Keratinocyte (primary cell): Measurements from ENCODE around the gene KRTAP10-7. TPM values are rescaled to one million over a fixed set of nuclear protein-coding genes. Genes with fewer than 3 reads are reported as not detected.

Experiments
- DNase-seq: peaks from one replicate; pipeline ENCODE4 v3.0.0-alpha.2; 2011; ENCODE audit warnings: low read depth, missing footprints, low spot score
- FAIRE-seq: peaks from 2 replicates; lab custom pipeline; 2011; peaks lifted over from hg19 to GRCh38; lab: Jason Lieb, UNC
- H2AFZ ChIP-seq: 2 replicates; pipeline ENCODE4 v1.6.0; 2012; ENCODE audit warnings: low read length, control low read depth, inconsistent platforms; ENCODE audit not compliant: control insufficient read depth
- H3K27ac ChIP-seq: 2 replicates; pipeline ENCODE4 v1.5.1; 2011; ENCODE audit warnings: low read length; ENCODE audit not compliant: control insufficient read depth, insufficient read depth
- H3K27me3 ChIP-seq: 3 replicates; pipeline ENCODE4 v1.6.0; 2011; ENCODE audit warnings: low read length; ENCODE audit not compliant: control insufficient read depth, insufficient read depth; ENCODE audit errors: extremely low read depth
- H3K36me3 ChIP-seq, 2 experiments: 2 replicates in 1 of 2; 3 replicates in 1 of 2; pipeline ENCODE4 v1.5.1; 2011; ENCODE audit warnings: low read length in 2 of 2, mild to moderate bottlenecking in 1 of 2; ENCODE audit not compliant: control insufficient read depth in 2 of 2, insufficient read depth in 2 of 2; ENCODE audit errors: extremely low read depth in 1 of 2
- H3K4me1 ChIP-seq: 3 replicates; pipeline ENCODE4 v1.5.1; 2011; ENCODE audit warnings: low read length; ENCODE audit not compliant: control insufficient read depth, insufficient read depth; ENCODE audit errors: extremely low read depth
- H3K4me2 ChIP-seq: 3 replicates; pipeline ENCODE4 v1.6.0; 2011; ENCODE audit warnings: low read depth, low read length; ENCODE audit not compliant: control insufficient read depth, insufficient read depth; ENCODE audit errors: extremely low read depth
- H3K4me3 ChIP-seq, 3 experiments: fragments of 200-600 bp in 1 of 3; sonication (generic) in 1 of 3; 2 replicates in 2 of 3; 3 replicates in 1 of 3; pipeline ENCODE4 v1.5.1; 2011 to 2016; ENCODE audit warnings: low read length in 3 of 3, mild to moderate bottlenecking in 3 of 3, control low read depth in 2 of 3, inconsistent platforms in 1 of 3, low read depth in 1 of 3, mixed read lengths in 1 of 3, mixed run types in 1 of 3, moderate library complexity in 1 of 3; ENCODE audit not compliant: control insufficient read depth in 2 of 3, insufficient read depth in 2 of 3; ENCODE audit errors: extremely low read depth in 1 of 3
- H3K79me2 ChIP-seq: 2 replicates; pipeline ENCODE4 v1.6.0; 2012; ENCODE audit warnings: low read length; ENCODE audit not compliant: control insufficient read depth, insufficient read depth
- H3K9ac ChIP-seq: 3 replicates; pipeline ENCODE4 v1.6.0; 2011; ENCODE audit warnings: low read length; ENCODE audit not compliant: control insufficient read depth, insufficient read depth; ENCODE audit errors: extremely low read depth
- H3K9me1 ChIP-seq: 3 replicates; pipeline ENCODE4 v1.6.0; 2011; ENCODE audit warnings: low read length; ENCODE audit not compliant: control insufficient read depth, insufficient read depth; ENCODE audit errors: extremely low read depth
- H3K9me3 ChIP-seq: 2 replicates; pipeline ENCODE4 v1.5.1; 2012; ENCODE audit warnings: low read depth, low read length; ENCODE audit not compliant: control insufficient read depth
- H4K20me1 ChIP-seq: 3 replicates; pipeline ENCODE4 v1.6.0; 2011; ENCODE audit warnings: low read length; ENCODE audit not compliant: control insufficient read depth, insufficient read depth; ENCODE audit errors: extremely low read depth
- CTCF ChIP-seq, 3 experiments: IDR thresholded peaks in 1 of 3; conservative IDR thresholded peaks in 1 of 3; optimal IDR thresholded peaks in 1 of 3; 2 replicates in 2 of 3; 3 replicates in 1 of 3; pipeline versions ENCODE3 to v1.5.1; 2011; ENCODE audit warnings: low read length in 3 of 3, mild to moderate bottlenecking in 3 of 3, moderate library complexity in 2 of 3, control low read depth in 1 of 3, inconsistent platforms in 1 of 3; ENCODE audit not compliant: insufficient read depth in 2 of 3; ENCODE audit errors: extremely low read depth in 1 of 3
- EZH2 ChIP-seq: IDR thresholded peaks from one replicate; pipeline ENCODE4 v1.6.1; 2012; ENCODE audit warnings: inconsistent platforms, mild to moderate bottlenecking, low read length, moderate library complexity
- dilution Hi-C: fragments of 300-500 bp; cut with MboI; formaldehyde crosslinking; loops from one replicate; pipeline ENCODE4 v1.7.0; 2020; ENCODE audit warnings: low sequenced_read_pairs; ENCODE audit not compliant: extremely low pct_ligation_motif_present
- polyA plus RNA-seq, 5 experiments: library from polyadenylated mRNA; depleted of rRNA in 3 of 5; stranded (reverse) in 3 of 5; stranded (forward) in 1 of 5; unstranded in 1 of 5; fragments of >200 nt; gene quantifications; 1 replicate in 1 of 5; 2 replicates in 3 of 5; 3 replicates in 1 of 5; pipeline versions ENCODE4 v1.2.1 to v1.2.3, GENCODE V29; 2011 to 2012; ENCODE audit warnings: missing spikeins in 2 of 5, low read depth in 1 of 5, low replicate concordance in 1 of 5

The KRTAP10-7 gene
- polyA plus RNA-seq, 1 donor (not counting 4 experiments of a cell fraction or from before 2014, with no cell fraction given), result not detected

DNA sequence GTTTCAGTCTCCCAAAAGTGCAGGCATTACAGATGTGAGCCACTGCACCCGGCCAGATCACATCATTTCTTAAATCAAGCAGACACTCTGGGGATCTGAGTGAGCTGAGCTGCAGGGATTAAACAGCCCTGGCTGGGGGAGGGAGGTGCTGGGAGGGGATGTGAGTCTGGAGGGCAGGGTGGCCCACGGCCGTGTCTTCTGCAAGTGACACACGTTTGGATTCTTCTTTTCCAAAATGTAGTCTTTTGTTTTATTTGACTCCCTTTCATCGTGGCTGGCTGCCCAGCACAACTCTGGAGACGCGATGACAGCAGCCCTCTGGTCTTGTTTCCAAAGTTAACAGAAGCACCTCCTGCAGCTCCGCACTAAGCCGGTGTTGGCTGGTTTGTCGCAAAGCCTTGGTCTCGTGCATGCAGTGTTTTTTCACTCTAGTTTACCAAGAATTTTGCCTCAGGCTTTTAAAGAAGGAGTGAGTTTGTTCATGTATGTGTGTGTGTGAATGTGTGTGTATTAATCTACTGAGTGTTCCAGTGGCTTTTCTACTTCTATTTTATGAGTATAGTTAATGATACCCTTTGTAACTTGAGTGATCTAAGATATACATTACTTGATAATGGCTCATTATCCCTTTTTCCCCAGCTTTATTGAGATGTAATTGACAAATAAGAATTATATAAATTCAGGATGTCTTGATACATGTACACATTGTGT is 17.2 kb upstream of the KRTAP10-7 start:
- H4K20me1 ChIP-seq, result no peaks in the 10 kb centered on the region
- no peaks in the 10 kb centered on the region for H3K4me1 ChIP-seq
- H3K79me2 ChIP-seq, result no peaks in the 10 kb centered on the region
- DNase-seq (no peak), FAIRE-seq (no peak)
- H3K36me3 ChIP-seq, result no peaks in the 10 kb centered on the region
- H3K4me2 ChIP-seq, result no peak overlapping the region
- dilution Hi-C loops, result no loop called here
- H3K9me1 ChIP-seq, result no peaks in the 10 kb centered on the region
- no peak overlapping the region for H3K27ac ChIP-seq
- no peak overlapping the region for H3K4me3 ChIP-seq
- no peak overlapping the region for H2AFZ ChIP-seq
- H3K9me3 ChIP-seq, result peaks cover 11% of the 10 kb centered on the region
- H3K27me3 ChIP-seq, result no peaks in the 10 kb centered on the region
- TF ChIP-seq EZH2 (no peak), CTCF (optimal IDR thresholded peaks at IDR 0.05 in 1 of 3, IDR thresholded peaks at IDR 0.05 in 1 of 3, conservative IDR thresholded peaks at IDR 0.05 in 1 of 3; ENCODE audit: extremely low read depth in 1 of 3, insufficient read depth in 2 of 3, low read length in 3 of 3) (no peak)
- no peak overlapping the region for H3K9ac ChIP-seq

DNA sequence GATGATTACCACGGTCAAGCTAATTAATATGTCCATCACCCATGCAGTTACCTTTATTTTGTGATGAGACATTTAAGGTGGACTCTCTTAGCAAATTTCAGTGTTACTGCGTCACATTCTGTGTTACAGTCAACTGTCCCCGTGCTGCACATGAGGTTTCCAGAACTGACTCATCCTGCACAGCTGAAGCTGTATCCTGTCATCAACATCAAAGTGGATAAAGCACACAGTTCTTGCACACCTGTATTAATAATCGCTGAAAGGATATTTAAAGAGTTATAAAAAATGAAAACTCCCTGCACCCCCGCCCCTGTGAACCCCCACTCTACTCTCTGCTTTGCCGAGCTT is 16.6 kb upstream of the KRTAP10-7 start:
- dilution Hi-C loops, result no loop called here
- Histone ChIP-seq H3K4me2 (no peak overlapping the region), H3K27me3 (no peaks in the 10 kb centered on the region), H3K79me2 (no peaks in the 10 kb centered on the region), H2AFZ (no peak overlapping the region), H3K27ac (no peak overlapping the region), H3K4me3 (no peak overlapping the region), H3K9me3 (peaks cover 11% of the 10 kb centered on the region), H3K9me1 (no peaks in the 10 kb centered on the region), H4K20me1 (no peaks in the 10 kb centered on the region), H3K9ac (no peak overlapping the region), H3K4me1 (no peaks in the 10 kb centered on the region), H3K36me3 (no peaks in the 10 kb centered on the region)
- no peak for TF ChIP-seq EZH2
- no peak for TF ChIP-seq CTCF (optimal IDR thresholded peaks at IDR 0.05 in 1 of 3, IDR thresholded peaks at IDR 0.05 in 1 of 3, conservative IDR thresholded peaks at IDR 0.05 in 1 of 3; ENCODE audit: extremely low read depth in 1 of 3, insufficient read depth in 2 of 3, low read length in 3 of 3)
- DNase-seq (no peak), FAIRE-seq (no peak)
